GM19455 (cell line): Measurements from ENCODE around the gene NRG4.
"Not testable (repeated sequence)": the region's sequence is repeated elsewhere in the genome, so short reads cannot be mapped to it uniquely, and the experiment has no call there.

Experiments
- ATAC-seq: cut with Tn5 transposase; IDR thresholded peaks from one replicate; pipeline ENCODE4 v1.9.1; 2021; ENCODE audit not compliant: unreplicated experiment

NRG4 gene

GRCh38 chr15:75994220-75994619, 18.0 kb downstream of the NRG4 start:
- ATAC-seq: no peak

GRCh38 chr15:75992897-75993296, 19.3 kb downstream of the NRG4 start:
- ATAC-seq: no peak

DNA sequence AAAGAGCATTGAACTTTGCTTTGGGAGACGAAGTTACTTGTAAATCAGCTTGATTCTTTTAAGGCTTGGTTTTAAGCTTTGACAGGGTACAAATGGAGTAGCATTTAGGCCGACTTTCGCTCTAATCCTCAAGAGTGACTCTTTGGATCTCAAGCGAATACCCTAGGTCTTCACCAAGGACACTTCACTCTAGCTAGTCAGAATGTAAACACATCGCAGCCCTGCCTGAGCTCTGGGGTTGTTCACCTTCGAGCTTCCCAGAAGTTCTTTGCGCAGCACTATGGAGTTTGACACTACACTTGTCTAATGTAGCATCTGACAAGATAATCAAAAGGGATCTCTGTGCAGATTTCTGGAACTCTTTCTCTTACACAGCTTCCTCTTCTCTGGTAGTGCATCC, 22.3 kb downstream of the NRG4 start:
- no peak for ATAC-seq

- ATAC-seq: no peak
These were observed 23.2 kb downstream of the NRG4 start for GRCh38 chr15:75989045-75989444.

DNA sequence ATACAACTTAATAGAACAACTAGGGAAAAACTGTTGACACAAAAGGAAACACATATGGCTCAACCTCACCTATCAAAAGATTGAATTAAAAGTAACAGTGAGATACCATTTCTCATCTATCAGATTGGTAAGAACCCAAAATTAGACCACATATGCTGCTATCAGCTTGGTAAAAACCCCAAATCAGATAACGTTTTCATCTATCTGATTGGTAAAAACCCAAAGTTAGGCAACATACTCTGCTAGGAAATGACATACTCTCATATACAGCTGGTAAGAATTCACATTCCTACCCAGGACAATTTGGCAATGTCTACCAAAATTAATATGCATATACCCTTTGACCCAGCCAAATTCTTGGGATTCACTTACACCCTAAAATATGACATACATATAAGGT, 26.3 kb downstream of the NRG4 start:
- no peak for ATAC-seq

DNA sequence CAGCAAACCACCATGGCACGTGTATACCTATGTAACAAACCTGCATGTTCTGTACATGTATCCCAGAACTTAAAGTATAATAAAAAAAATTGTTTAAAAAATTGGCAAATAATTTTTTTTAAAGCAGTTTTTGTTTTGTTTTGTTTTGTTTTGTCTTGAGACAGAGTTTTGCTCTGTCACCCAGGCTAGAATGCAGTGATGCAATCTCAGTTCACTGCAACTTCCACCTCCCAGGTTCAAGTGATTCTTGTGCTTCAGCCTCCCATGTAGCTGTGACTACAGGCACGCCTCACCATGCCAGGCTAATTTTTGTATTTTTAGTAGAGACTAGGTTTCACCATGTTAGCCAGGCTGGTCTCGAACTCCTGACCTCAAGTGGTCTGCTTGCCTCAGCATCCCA, 27.5 kb downstream of the NRG4 start:
- ATAC-seq: not testable (repeated sequence)

- no peak for ATAC-seq
These were observed 29.8 kb downstream of the NRG4 start for GRCh38 chr15:75982468-75982867.

DNA sequence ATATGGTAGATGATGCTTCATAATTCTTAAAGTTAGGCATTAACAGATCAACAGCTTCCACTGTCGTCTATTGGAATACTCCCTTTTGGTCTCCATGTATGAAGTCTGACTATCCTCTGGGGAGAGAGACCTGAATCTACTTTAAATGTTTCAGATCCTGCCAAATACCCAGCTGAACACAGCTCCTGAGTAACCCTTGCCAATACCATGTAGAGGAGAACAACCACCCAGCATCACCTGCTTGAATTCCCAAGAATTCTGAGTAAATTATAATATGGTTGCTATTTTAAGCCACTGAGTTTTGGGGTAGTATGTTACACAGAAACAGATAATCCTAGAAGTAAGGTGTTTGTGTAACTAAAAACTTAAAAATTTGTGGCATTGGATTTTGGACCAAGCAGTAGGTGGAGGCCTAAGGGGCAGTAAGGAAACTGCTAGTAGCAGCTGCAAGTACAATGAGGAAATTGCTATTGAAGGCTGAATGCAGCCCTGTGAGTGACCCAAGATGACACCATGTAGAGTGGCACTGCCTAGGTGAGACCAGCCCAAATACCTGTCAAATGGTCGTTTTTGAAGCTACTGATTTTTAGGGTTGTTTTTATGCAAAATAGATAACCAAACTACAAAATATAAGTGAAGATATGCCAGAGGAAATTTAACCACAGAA, 30.9 kb downstream of the NRG4 start:
- no peak for ATAC-seq

DNA sequence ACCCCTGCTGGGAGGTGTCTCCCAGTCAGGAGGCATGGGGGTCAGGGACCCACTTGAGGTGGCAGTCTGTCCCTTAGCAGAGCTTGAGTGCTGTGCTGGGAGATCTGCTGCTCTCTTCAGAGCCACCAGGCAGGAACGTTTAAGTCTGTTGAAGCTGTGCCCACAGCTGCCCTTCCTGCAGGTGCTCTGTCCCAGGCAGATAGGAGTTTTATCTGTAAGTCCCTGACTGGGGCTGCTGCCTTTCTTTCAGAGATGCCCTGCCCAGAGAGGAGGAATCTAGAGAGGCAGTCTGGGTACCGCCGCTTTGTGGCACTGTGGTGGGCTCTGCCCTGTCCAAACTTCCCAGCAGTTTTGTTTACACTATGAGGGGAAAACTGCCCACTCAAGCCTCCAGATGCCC, 35.5 kb downstream of the NRG4 start:
- not testable (repeated sequence) for ATAC-seq

DNA sequence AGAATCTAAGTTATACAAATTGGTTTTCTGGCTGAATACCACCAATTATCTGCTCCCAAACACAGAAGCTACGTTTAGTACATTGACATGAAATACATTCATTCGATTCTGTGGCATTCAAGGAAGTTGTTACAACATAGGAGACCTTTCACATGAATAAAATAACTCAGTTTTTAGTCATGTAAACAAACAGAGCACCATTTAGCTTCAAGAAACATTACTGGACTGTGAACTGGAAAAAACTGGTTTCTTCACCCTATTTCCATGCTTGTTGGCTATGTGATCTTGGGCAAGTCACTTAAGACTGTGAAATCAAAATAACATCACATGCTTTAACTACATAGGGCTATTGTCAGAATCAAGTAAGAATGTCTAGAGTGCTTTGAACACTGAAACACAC, 46.2 kb downstream of the NRG4 start:
- no peak for ATAC-seq

DNA sequence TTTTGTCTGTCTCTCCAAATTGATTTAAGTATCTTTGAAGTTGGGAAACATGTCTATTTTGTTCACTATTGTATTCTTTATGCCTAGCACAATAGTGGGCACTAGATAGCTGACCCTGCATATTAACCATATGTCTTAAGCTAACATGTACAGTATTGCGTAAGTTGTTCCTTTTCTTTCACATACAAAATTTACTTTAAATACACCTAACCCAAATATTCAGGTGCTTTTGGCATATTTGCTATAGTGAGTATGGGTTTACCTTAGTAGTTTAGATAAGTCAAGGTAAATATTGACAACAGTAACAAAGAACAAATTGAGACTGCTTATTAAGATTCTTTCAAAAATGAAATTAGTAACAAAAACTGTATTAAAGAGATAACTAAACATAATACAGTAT, 50.9 kb downstream of the NRG4 start:
- ATAC-seq: no peak

DNA sequence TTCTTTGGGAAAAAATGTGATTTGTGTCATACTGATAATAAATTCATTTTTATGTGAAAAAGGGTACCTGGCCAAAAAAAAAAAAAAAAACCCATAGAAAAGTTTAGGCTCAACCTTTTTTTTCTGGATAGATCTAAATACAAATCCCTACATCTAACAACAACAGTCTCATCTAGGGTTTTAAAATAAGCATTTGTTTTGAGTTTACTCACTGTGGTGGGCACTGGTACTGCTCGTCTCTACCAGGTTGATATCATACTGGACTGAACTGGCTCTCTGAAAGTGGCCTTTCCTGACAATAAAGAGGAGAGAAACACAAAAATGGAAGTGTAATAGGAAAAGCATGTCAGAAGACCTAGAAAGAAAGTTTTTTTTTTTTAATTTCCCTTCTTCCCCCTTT, 56.5 kb downstream of the NRG4 start:
- ATAC-seq: no peak

DNA sequence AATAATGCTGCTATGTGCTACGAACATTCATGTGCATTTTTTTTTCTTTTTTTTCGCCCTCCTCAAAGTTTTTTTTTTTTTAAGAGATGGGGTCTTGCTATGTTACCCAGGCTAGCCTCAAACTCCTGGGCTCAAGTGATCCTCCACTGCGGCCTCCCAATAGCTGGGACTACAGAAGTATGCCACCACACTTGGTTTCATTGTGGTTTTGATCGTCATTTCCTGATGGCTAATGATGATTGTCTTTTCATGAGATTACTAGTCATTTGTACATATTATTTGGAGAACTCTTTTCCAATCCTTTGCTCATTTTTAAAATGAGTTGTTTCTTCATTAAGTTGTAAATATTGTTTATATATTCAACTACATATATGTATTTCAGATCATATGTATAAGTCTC, 59.7 kb downstream of the NRG4 start:
- ATAC-seq: no peak

GRCh38 chr15:75948761-75949296, 63.4 kb downstream of the NRG4 start:
- ATAC-seq: no peak

DNA sequence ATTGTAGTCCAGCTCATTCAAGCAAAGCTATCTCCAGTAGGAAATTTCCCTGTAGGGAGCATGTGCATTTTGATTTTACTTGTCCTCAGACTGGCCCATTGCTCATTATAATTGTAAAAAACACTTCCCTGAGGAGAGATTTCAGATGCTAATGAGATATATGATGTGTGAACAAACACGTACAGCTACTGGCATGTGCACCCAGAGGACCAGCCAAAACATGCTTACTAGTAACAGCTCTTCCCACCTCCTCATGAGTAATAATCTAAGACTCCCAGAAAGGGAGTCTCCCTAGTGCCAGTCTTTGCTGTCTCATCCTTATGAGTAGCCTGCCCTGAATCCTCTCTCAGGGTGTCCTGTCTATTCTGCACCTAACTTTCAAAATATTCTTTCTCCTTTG, 65.1 kb downstream of the NRG4 start:
- no peak for ATAC-seq

DNA sequence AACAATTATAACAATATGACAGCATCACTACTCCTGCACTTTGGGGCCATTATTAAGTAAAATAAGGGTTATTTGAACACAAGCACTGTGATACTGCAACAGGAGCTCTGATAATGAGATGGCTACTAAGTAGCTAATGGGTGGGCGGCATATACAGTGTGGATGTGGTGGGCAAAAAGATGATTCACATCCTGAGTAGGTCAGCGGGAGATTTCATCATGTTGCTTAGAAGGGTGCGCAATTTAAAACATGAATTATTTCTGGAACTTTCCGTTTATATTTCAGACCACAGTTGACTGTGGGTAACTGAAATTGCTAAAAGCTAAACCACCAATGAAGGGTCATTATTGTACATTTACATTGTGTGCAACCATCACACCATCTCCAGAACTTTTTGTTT, 66.3 kb downstream of the NRG4 start:
- ATAC-seq: no peak

GRCh38 chr15:75943713-75944215, 68.5 kb downstream of the NRG4 start:
- ATAC-seq: no peak

DNA sequence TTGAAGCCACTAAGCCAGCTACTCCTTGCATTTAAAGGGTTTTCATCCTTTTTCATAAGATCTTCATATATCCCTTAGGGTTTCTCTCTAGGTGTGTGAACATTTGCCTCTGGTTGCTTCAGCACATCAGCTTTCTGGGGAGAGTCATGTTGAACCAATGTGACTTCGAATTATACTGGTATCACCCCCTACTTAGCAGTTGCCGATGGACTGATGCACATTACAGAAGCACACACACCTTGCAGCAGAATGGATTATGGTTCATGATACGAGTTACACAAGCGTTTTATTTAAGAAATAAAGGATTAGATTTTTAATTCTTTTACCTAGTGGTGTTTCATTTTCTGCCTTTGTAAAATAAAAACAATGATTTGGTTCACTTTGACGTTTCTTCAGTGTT, 69.0 kb downstream of the NRG4 start:
- no peak for ATAC-seq

DNA sequence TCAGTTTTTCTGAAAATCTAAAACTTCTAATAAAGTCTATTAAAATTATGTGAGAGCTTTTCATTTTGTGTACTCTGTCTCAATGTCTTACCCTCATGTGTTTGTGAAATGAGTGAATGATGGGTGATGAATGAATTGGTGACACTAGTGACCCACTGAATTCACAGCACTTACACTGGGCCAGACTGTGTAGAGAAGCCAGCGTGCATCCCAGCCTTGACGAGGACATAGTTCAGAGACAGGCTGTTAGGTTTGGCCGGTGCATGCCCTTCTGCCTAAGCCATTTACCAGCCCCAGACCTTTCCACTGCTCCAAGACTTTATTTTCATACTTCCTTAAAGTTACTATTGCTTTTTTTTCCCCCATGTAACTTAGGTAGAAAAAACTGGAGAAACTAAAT, 69.8 kb downstream of the NRG4 start:
- ATAC-seq: no peak

- ATAC-seq: no peak
These were observed 81.4 kb downstream of the NRG4 start for GRCh38 chr15:75930866-75931265.

- ATAC-seq: no peak
These were observed 82.2 kb downstream of the NRG4 start for GRCh38 chr15:75929799-75930565.
